CD4-positive, alpha-beta T cell treated with Interleukin-4 for 4 hours (primary cell): Measurements from ENCODE around the gene TTC22.
A peak's percentile ranks its signal among the peaks of the same experiment; 100 is the strongest.

Experiments used
- DNase-seq: peaks from one replicate; pipeline ENCODE4 v3.0.0-alpha.2; 2020

The TTC22 gene

DNA sequence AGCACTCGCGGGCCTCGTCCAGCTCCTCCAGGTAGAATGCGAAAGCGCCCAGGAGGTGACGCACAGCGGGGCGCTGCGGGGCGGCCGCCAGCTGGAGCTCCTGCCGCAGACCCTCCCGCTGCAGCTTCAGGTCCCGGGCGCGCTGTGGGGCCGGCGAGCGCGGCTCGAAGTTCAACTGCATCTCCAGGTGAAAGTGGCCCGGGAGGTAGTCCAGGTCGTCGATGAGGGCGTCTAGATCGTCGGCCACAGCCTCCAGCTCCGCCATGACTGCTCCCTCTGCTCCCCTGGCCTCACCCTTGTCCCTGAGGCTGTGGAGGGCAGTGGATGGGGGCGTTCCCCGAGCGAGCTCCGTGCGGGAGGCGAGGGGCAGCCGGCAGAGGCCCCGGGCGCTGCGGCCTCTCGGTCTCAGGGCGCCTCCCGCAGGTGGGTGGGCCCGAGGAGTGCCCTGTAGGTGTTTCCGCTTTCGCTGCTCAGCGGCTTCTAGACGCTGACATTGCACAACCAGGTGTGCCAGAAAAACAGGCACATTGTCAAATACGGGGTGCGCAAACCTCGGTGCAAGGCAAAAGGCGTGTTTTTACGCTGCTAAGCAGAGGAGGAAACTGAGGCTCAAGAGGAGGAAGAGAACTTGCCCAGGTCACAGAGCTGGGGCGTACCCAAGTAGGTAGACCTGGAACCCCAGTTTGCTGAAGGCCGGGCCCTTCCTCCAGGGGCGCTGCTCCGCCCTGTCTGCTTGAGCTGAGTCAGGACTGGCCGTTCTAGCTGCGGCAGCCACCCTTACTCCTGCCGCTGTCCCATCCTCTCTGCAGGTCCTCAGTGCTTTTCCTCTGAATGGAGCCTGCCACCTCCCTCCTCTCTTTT, at the start of gene TTC22:
TSS of gene TTC22 (minus strand) at position 425 of the 861 bp plus-strand sequence. CDS start at position 265, 160 bp downstream.
- DNase-seq, result peak; percentile 71

- DNase-seq, result no peak
These were observed 49.6 kb upstream of the TTC22 start for GRCh38 chr1:54850737-54851136.

DNA sequence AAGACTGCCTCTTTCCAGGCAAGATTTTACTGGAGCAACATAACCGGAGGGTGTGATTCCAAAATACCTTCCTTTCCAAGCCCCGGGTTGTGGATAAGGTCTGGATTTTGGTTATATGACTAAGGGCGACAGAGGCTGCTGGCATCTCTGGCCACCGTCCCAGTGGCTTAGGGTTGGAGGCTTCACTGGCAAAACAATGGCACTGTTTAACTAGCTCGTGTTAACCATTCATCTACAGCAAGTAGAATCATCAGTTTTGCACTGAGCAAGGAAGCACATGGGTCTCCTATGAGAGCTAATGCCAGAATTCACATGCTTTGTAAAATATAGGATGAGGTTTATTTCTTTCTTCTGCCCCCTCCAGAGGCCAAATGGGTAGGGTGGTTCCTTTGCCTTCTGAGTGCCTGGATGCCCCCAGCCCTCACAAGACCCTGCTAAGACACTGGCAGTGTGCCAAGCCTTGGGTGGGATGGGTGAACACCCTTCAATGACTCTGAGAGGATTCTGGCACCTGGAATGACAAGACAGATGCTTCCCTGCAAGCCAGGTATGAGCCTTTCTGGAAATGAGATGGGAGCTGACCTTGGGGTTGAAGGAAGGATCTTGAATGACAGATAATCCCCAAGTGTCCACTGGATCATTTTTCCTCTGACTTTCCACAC, 49.1 kb upstream of the TTC22 start:
- DNase-seq, result no peak

GRCh38 chr1:54849219-54850068, 48.3 kb upstream of the TTC22 start:
- no peak for DNase-seq

DNA sequence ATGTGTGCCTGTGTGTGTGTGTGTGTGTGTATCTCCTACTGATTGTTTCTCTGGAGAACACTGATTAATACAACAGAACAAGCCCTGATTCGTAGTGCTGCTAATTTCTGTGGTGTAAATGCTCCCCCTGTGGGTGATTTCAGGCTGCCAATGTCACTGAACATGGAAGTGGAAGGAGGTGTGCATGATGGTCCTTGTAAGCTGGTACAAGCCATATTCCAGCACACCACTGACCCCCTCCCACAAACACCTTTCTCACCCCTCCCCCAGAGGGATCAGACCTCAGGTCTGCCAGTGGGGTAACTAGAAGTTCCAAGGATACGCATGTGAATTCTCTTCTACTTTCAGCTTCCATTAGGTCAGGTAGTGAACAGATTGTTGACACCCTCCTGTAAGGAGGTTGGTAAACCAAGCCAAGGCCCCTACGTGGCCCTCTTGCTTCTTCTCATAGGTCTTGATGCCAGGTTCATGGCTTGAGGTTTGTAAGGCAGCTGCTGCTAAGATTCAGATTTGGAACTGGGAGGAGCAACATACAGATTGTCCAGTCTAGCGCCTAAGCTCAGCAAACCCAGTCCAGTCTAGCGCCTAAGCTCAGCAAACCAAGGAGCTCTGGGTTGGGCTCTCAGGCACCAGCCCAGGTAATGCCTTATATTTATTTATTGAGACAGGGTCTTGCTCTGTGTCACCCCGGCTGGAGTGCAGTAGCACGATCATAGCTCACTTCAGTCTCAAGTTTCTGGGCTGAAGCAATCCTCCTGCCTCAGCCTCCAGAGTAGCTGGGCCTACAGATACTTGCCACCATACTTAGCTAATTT, 47.2 kb upstream of the TTC22 start:
- no peak for DNase-seq

DNA sequence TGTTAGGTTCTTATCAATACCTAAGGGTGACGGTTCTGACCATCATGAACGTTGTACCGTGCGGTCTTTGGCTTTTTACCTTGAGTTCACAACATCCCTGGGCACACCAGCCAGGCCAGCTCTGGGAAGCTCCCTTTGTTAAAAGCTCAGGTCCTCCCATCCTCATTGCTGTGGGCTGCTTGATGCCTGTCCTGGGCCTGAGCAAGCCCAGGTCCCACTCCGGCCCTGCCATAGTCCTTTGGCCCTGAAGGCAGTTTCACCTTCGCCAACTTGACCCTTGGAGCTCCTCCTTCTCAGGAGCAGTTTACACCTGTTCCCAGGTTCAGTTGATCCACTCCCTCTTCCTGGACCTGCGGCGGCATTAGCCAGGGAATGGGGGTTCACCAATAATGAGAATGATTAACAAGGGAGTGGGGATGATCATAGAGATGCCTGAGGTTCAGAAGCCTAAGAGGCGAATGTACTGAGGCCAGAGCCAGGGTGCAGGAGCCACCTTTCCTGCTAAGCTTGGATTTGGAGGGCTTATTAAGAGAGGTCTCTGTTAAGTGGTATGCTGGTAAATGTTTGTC, 45.7 kb upstream of the TTC22 start:
- no peak for DNase-seq

DNA sequence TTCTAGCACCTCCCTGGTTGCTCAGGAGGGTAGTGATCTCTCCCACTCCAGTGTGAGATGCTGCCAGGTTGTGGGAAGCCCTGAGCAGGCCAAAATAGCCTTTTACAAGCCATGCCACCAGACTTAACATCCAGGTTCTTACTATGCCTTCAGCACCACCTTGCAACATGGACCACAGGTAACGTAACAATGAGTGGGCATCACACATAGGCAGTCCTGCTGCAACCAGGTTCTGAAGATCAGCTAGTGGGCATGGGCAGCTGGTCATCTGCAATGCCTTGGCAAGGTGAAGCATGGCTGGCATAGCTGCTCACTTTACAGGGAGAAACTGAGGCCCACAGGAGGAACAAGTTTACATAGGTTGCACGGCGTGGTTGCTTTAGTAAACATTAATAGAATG, 45.2 kb upstream of the TTC22 start:
- DNase-seq, result no peak

DNA sequence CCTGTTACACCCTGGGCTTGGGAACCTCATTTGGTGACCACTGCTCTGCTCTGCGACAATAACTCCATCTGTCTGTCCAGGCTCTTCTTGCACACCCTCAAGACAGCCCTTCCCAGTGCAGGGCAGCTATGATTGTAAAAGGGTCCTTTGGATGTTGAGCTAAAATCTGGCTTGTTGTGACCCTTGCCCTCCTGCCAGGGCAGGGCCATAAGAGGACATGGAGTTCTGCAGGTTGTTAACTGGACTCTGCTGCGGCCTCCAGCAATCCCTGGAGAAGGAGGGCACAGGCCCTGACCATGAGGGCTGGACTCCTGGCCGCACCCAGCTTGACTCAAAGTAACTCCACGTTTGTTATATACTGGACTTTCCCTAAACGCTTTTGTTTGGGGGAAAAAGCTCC, 44.6 kb upstream of the TTC22 start:
- DNase-seq, result no peak

- no peak for DNase-seq
These were observed 43.4 kb upstream of the TTC22 start for GRCh38 chr1:54844564-54844963.

DNA sequence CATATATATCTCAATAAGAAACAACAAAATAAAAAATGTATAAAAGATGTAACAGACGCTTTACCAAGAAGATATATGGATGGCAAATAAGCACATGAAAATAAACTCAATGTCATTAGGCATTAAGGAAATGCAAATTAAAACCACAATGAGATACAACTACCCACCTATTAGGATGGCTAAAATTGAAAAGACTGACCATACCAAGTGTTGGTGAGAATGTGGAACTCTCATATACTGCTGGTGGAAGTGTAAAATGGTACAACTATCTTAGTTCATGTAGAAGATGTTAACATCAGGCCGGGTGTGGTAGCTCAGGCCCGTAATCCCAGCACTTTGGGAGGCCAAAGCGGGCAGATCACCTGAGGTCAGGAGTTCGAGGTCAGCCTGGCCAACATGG, 42.3 kb upstream of the TTC22 start:
- DNase-seq, result no peak

DNA sequence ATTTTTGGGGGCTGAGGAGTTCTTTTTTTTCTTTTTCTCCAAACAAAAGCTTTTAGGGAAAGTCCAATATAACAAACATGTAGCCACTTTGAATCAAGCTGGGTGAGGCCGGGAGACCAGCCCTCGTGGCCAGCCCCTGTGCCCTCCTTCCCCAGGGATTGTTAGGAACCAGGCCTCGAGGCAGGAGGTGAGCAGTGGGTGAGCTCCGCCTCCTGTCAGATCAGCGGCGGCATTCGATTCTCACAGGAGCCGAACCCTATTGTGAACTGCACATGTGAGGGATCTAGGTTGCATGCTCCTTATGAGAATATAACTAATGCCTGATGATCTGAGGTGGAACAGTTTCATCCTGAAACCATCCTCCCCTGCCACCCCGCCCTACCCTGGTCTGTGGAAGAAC, 41.8 kb upstream of the TTC22 start:
- no peak for DNase-seq

GRCh38 chr1:54842206-54842915, 41.2 kb upstream of the TTC22 start:
- DNase-seq, result no peak

DNA sequence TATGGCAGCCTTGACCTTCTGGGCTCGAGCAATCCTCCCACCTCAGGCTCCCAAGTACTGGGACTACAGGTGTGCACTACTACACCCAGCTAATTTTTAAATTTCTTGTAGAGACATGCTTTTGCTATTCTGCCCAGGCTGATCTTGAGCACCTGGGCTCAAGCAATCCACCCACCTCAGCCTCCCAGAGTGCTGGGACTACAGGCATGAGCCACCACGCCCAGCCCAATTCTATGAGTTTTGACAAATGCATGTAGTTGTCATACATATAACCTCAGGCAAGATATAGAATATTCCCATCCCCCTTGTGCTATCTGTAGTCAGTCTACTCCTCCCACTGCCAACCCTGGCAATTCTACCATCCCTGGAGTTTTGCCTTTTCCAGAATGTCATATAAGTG, 38.7 kb upstream of the TTC22 start:
- no peak for DNase-seq

DNA sequence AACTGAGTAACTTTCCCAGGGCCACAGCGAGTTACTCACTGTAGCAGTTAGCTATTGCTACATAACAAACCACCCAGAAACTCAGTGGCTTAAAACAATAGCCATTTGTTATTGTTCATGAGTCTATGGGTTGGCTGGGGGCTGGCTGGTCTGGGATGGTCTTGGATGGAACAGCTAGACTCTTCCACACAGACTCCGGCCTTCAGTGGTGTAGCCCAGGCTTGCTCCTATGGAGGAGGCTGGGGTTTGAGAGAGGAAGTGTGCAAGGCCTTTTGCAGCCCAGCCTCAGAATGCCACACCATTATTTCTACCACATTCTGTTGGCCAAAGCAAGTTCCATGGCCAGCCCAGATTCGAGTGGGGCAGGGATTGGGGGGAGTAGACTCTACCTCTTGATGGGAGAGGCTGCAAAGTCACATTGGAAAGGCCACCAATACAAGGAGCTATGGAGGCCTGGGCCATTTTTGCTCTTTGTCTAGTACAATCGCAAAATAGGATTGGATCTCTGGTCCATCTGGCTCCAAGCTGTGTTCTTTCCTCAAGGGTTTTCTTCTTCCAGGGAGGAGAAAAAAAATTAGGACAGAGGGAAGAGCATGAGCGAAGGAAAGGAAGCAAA, 37.5 kb upstream of the TTC22 start:
- DNase-seq, result no peak

- no peak for DNase-seq
These were observed 36.1 kb upstream of the TTC22 start for GRCh38 chr1:54837002-54837853.

GRCh38 chr1:54836594-54836993, 35.5 kb upstream of the TTC22 start:
- no peak for DNase-seq

DNA sequence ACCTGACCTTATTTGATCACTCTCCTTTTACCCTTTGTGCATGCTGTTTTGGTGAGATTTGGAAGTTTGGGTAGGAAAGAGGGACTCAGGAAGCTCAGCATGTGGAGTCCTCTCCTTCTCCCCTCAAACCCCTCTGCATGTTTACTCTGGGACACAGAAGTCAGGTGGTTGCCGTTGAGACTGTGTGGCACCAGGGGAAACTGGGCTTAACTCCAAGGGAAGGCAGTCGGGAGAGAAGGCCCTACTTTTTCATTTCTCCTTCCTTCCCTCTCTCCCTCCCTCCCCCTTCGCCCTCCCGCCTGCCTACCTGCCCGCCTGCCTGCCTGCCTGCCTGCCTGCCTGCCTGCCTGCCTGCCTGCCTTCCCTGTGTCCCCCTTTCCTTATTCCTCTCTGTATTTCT, 34.8 kb upstream of the TTC22 start:
- no peak for DNase-seq

DNA sequence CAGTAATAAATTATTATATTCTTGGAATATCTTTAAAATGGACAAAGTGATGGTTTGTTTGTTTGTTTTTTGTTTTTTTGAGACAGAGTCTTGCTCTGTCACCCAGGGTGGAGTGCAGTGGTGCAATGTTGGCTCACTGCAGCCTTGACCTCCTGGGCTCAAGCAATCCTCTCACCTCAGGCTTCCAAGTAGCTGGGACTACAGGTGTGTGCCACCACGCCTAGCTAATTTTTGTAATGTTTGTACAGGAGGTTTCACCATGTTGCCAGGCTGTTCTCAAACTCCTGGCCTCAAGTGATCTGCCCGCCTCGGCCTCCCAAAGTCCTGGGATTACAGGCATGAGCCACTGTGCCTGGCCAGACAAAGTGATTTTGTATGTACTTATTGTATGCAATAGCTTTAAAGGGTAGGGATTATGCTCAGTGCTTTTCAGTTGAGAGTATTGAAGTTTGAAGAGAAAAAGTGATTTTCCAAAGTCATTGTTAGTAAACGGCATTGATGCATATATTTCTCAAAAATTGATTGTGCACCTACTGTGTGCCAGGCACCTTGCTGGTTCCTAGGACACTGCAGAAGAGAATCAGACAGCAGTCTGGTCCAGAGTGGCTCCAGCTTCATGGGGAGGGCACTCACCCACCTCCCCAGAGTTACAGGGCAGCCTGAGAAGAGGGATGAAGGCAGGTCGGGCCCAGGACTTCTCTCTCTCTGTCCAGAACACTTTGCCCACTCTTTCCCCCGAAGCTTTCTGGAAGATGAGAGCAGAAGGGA, 34.2 kb upstream of the TTC22 start:
- no peak for DNase-seq

GRCh38 chr1:54834007-54834541, 33.0 kb upstream of the TTC22 start:
- no peak for DNase-seq
